HAP-1 (cell line): Measurements from ENCODE around the gene HSFX3.
"Not testable (repeated sequence)": the region's sequence is repeated elsewhere in the genome, so short reads cannot be mapped to it uniquely, and the experiment has no call there.

Experiments used
- DNase-seq, 2 experiments: peaks; one replicate each; pipeline ENCODE4 v3.0.0-alpha.2; 2016 to 2020; ENCODE audit warnings: low spot score in 2 of 2
- H3K27me3 ChIP-seq: fragments of 250-450 bp; sonication (Bioruptor Pico); 2 replicates; pipeline ENCODE4 v1.5.1; 2020; ENCODE audit warnings: low read depth, mild to moderate bottlenecking, moderate library complexity
- H3K36me3 ChIP-seq: fragments of 250-450 bp; sonication (Bioruptor Pico); replicated peaks from 2 replicates; pipeline ENCODE4 v1.5.1; 2020; ENCODE audit warnings: mild to moderate bottlenecking
- H3K4me1 ChIP-seq: fragments of 250-450 bp; sonication (Bioruptor Pico); 2 replicates; pipeline ENCODE4 v1.5.1; 2020; ENCODE audit warnings: mild to moderate bottlenecking
- H3K4me3 ChIP-seq: fragments of 250-450 bp; sonication (Bioruptor Pico); 2 replicates; pipeline ENCODE4 v1.5.1; 2020; ENCODE audit warnings: mild to moderate bottlenecking, moderate library complexity
- H3K9me3 ChIP-seq: fragments of 250-450 bp; sonication (Bioruptor Pico); 2 replicates; pipeline ENCODE4 v1.5.1; 2020; ENCODE audit warnings: mild to moderate bottlenecking, moderate library complexity
- in situ Hi-C: fragments of 300-500 bp; cut with MboI; formaldehyde crosslinking; loops from 3 replicates; pipeline ENCODE4 v1.14.3; 2020; ENCODE audit warnings: low sequenced_read_pairs, inconsistent platforms, mixed read lengths

HSFX3 gene

GRCh38 chrX:149563359-149563758 is 13.6 kb upstream of the HSFX3 start:
- Histone ChIP-seq H3K36me3 (no peaks in the 10 kb centered on the region), H3K4me1 (no peaks in the 10 kb centered on the region), H3K9me3 (no peaks in the 10 kb centered on the region), H3K4me3 (no peak overlapping the region), H3K27me3 (no peaks in the 10 kb centered on the region)
- DNase-seq = no peak
- in situ Hi-C loops = no loop called here

GRCh38 chrX:149555251-149555650 is 5.5 kb upstream of the HSFX3 start:
- H3K4me1 ChIP-seq, H3K4me3 ChIP-seq, in situ Hi-C loops, DNase-seq, H3K9me3 ChIP-seq, H3K36me3 ChIP-seq, H3K27me3 ChIP-seq: not testable (repeated sequence)

- in situ Hi-C loops, DNase-seq, H3K36me3 ChIP-seq: not testable (repeated sequence)
Observed at GRCh38 chrX:149551939-149552248, 2.2 kb upstream of the HSFX3 start.

GRCh38 chrX:149551245-149551938 is 1.7 kb upstream of the HSFX3 start:
- H3K27me3 ChIP-seq, H3K4me1 ChIP-seq, H3K36me3 ChIP-seq, H3K9me3 ChIP-seq, in situ Hi-C loops, DNase-seq, H3K4me3 ChIP-seq: not testable (repeated sequence)

More at GRCh38 chrX:149551939-149552248, 2.2 kb upstream of the HSFX3 start:
- not testable (repeated sequence) for H3K4me1 ChIP-seq, H3K9me3 ChIP-seq, H3K27me3 ChIP-seq, H3K4me3 ChIP-seq

GRCh38 chrX:149550454-149550853 is 730 bp upstream of the HSFX3 start:
- in situ Hi-C loops, H3K36me3 ChIP-seq, DNase-seq, H3K9me3 ChIP-seq, H3K4me1 ChIP-seq, H3K27me3 ChIP-seq, H3K4me3 ChIP-seq: not testable (repeated sequence)

- H3K4me3 ChIP-seq, H3K9me3 ChIP-seq, DNase-seq, H3K36me3 ChIP-seq, H3K4me1 ChIP-seq, in situ Hi-C loops, H3K27me3 ChIP-seq: not testable (repeated sequence)
Observed at GRCh38 chrX:149547782-149548181, 1.9 kb downstream of the HSFX3 start.

- in situ Hi-C loops, H3K27me3 ChIP-seq, H3K36me3 ChIP-seq, H3K4me3 ChIP-seq, DNase-seq, H3K4me1 ChIP-seq, H3K9me3 ChIP-seq: not testable (repeated sequence)
Observed at GRCh38 chrX:149546962-149547361, 2.8 kb downstream of the HSFX3 start.

- H3K9me3 ChIP-seq, H3K4me1 ChIP-seq, H3K27me3 ChIP-seq, H3K4me3 ChIP-seq, in situ Hi-C loops, H3K36me3 ChIP-seq: not testable (repeated sequence)
- peak in 1 of 2 experiments; percentile 58 for DNase-seq
Observed at GRCh38 chrX:149545545-149546543, 3.9 kb downstream of the HSFX3 start.

GRCh38 chrX:149541521-149542047 is 8.1 kb downstream of the HSFX3 start:
- in situ Hi-C loops = no loop called here

GRCh38 chrX:149540621-149541520 is 8.9 kb downstream of the HSFX3 start, which contains the start of gene EOLA1:
TSS of gene EOLA1 (plus strand) at chrX:149541012. CDS start at chrX:149545631, 4,619 bp downstream.
- peak; percentile 94 to 96 for DNase-seq
- Histone ChIP-seq H3K9me3 (no peaks in the 10 kb centered on the region), H3K27me3 (no peaks in the 10 kb centered on the region), H3K4me1 (peaks cover 7% of the 10 kb centered on the region), H3K36me3 (0 out of 2 replicates have a peak, but pooled peaks cover 2% of the 10 kb centered on the region), H3K4me3 (peak within 1 kb of the TSS; percentile 85)
- in situ Hi-C loops = no loop called here

More at GRCh38 chrX:149541521-149542047, 8.1 kb downstream of the HSFX3 start:
- peak overlapping the region; percentile 85 for H3K4me3 ChIP-seq
- H3K27me3 ChIP-seq = no peaks in the 10 kb centered on the region
- H3K36me3 ChIP-seq = 0 out of 2 replicates have a peak, but pooled peaks cover 2% of the 10 kb centered on the region
- peaks cover 7% of the 10 kb centered on the region for H3K4me1 ChIP-seq
- peak in 1 of 2 experiments; percentile 17 for DNase-seq
- no peaks in the 10 kb centered on the region for H3K9me3 ChIP-seq

GRCh38 chrX:149540131-149540620 is 9.5 kb downstream of the HSFX3 start:
- in situ Hi-C loops = no loop called here
- Histone ChIP-seq H3K4me3 (peak overlapping the region; percentile 85), H3K4me1 (peaks cover 7% of the 10 kb centered on the region), H3K27me3 (no peaks in the 10 kb centered on the region), H3K36me3 (0 out of 2 replicates have a peak, but pooled peaks cover 1% of the 10 kb centered on the region), H3K9me3 (no peaks in the 10 kb centered on the region)
- DNase-seq = peak; percentile 86 to 99

- H3K9me3 ChIP-seq = no peaks in the 10 kb centered on the region
- H3K27me3 ChIP-seq = no peaks in the 10 kb centered on the region
- H3K4me1 ChIP-seq = peaks cover 7% of the 10 kb centered on the region
- H3K4me3 ChIP-seq = peak overlapping the region; percentile 57
- H3K36me3 ChIP-seq = no peaks in the 10 kb centered on the region
- peak; percentile 93 to 99 for DNase-seq
- in situ Hi-C loops = no loop called here
Observed at GRCh38 chrX:149539283-149540130, 10.2 kb downstream of the HSFX3 start.
